ENCODE data around the gene FILIP1L. TPM values are rescaled to one million over a fixed set of nuclear protein-coding genes. Genes with fewer than 3 reads are reported as not detected.

Gene FILIP1L
- total and polyA plus RNA-seq, 2 of the 13 experiments (the other 11 are each of a cell fraction or from before 2014, with no cell fraction given) = 8.1 to 187 TPM

GRCh38 chr3:99857278-99857677 lies 257.0 kb downstream of the FILIP1L start (continued):
- 0 out of 2 replicates have a peak, but pooled peaks have one; percentile 34 for TF ChIP-seq KAT8 (CRISPR knock-in tag; IDR thresholded peaks at IDR 0.05)
- TF ChIP-seq SAP130 (CRISPR knock-in tag; IDR thresholded peaks at IDR 0.05; ENCODE audit: low read depth) = peak; percentile 65
- 0 out of 2 replicates have a peak, but pooled peaks have one; percentile 14 for TF ChIP-seq SSRP1 (CRISPR knock-in tag; IDR thresholded peaks at IDR 0.05)

GRCh38 chr3:99856437-99857220 lies 257.7 kb downstream of the FILIP1L start:
- Histone ChIP-seq H3K27me3 (ENCODE audit: control insufficient read depth in 1 of 2, insufficient read depth in 2 of 2, low read length in 2 of 2) (no peaks in the 10 kb centered on the region), H3K36me3 (replicated peaks in 1 of 2; ENCODE audit: control insufficient read depth in 1 of 2, insufficient read depth in 2 of 2, low read length in 2 of 2) (peaks cover 7 to 42% of the 10 kb centered on the region in 2 experiments), H2AFZ (ENCODE audit: low read length) (no peak overlapping the region), H3K4me2 (ENCODE audit: low read depth, low read length) (peak overlapping the region; percentile 13), H3K27ac (ENCODE audit: extremely low read length, insufficient read depth, low read length) (peak overlapping the region; percentile 6), H3K4me1 (ENCODE audit: insufficient read depth, low read length) (peaks cover 75% of the 10 kb centered on the region), H3K79me2 (ENCODE audit: insufficient read depth, low read length) (peaks cover 76% of the 10 kb centered on the region), H3K9ac (ENCODE audit: insufficient read depth, low read depth, low read length) (no peak overlapping the region), H3K9me3 (ENCODE audit: low read length) (no peaks in the 10 kb centered on the region), H3K4me3 (replicated peaks in 1 of 3; ENCODE audit: insufficient read depth in 1 of 3, low read depth in 2 of 3, low read length in 3 of 3) (no peak overlapping the region), H4K20me1 (ENCODE audit: insufficient read depth, low read length) (peaks cover 81% of the 10 kb centered on the region)
- FAIRE-seq (no peak), ATAC-seq (no peak), DNase-seq (ENCODE audit: low spot score) (no peak)
- in situ Hi-C loops (cut with HindIII; ENCODE audit: extremely low pct_ligation_motif_present, low pct_unique_long_range_greater_than_20kb) = no loop called here
- POLR2A ChIA-PET = interaction anchor here (0.6 to 2.0 kb wide), 5 partner anchors 45 to 404 kb away, joined by 3 to 4 read pairs (median 3); partner anchors contain the start of gene TBC1D23
- TF ChIP-seq ATF1 (CRISPR knock-in tag; IDR thresholded peaks at IDR 0.05) (0 out of 2 replicates have a peak, but pooled peaks have one; percentile 8), POLR2G (IDR thresholded peaks at IDR 0.05; ENCODE audit: low read depth, low read length) (0 out of 2 replicates have a peak, but pooled peaks have one; percentile 7), HMG20A (CRISPR knock-in tag; IDR thresholded peaks at IDR 0.05; ENCODE audit: borderline replicate concordance) (no peak), RBFOX2 (IDR thresholded peaks at IDR 0.05; ENCODE audit: low read depth, low read length) (peak; percentile 16), ZNF234 (CRISPR knock-in tag; conservative IDR thresholded peaks at IDR 0.05) (no peak), ATF4 (CRISPR knock-in tag; IDR thresholded peaks at IDR 0.05) (0 out of 4 replicates have a peak, but pooled peaks of 1 of the 2 experiments have one; percentile 12), ARID3A (IDR thresholded peaks at IDR 0.05; ENCODE audit: low read depth, low read length) (no peak)
- CTCF ChIA-PET (ENCODE audit: low intra/inter-chr PET ratio, low total read pairs) = no interaction called here
- no TSS peak for BruUV-seq (replicated peaks)
- intact Hi-C loops (cut with micrococcal nuclease; ENCODE audit: unreplicated experiment) = loop anchor here (5.0 kb wide), 1 partner anchor 66 kb away; no protein-coding TSS in a partner anchor
- 94% methylated on average over 3 of the region's 3 CpGs for WGBS (ENCODE audit: low lambda C conversion rate)

All from HepG2 (cell line).